HEK293 (cell line): ENCODE measurements around the gene TLX3.

Experiments used
- CTCF ChIA-PET: fragments of 350-600 bp; formaldehyde crosslinking; extraction: SDS; loops from one replicate; lab custom pipeline; 2021; ENCODE audit warnings: antibody characterized with exemption; lab: Yijun Ruan, JAX
- POLR2A ChIA-PET: fragments of 300-600 bp; formaldehyde crosslinking; extraction: SDS; loops from one replicate; lab custom pipeline; 2020; ENCODE audit warnings: antibody characterized with exemption, inconsistent platforms; lab: Yijun Ruan, JAX
- H3K27ac ChIP-seq: fragments of 200-500 bp; sonication (Bioruptor generic); 2 replicates; pipeline ENCODE4 v1.5.1; 2014; ENCODE audit warnings: low read depth, low read length, control low read depth, inconsistent platforms; ENCODE audit errors: extremely low read depth
- H3K36me3 ChIP-seq, 2 experiments: fragments of 200-500 bp in 1 of 2; sonication (Bioruptor generic) in 1 of 2; 1 replicate in 1 of 2; 2 replicates in 1 of 2; pipeline ENCODE4 v1.5.1; 2014 to 2017; ENCODE audit warnings: inconsistent platforms in 2 of 2, low read length in 2 of 2; ENCODE audit not compliant: control insufficient read depth in 2 of 2, insufficient read depth in 1 of 2
- H3K4me1 ChIP-seq: fragments of 200-500 bp; sonication (Bioruptor generic); 2 replicates; pipeline ENCODE4 v1.5.1; 2014; ENCODE audit warnings: mild to moderate bottlenecking, low read length, inconsistent platforms; ENCODE audit not compliant: control insufficient read depth, insufficient read depth
- H3K4me3 ChIP-seq: 2 replicates; pipeline ENCODE4 v1.5.1; 2011; ENCODE audit warnings: low read depth, mild to moderate bottlenecking, control low read depth, low read length, moderate library complexity
- H3K9me3 ChIP-seq: fragments of 200-500 bp; sonication (Bioruptor generic); 2 replicates; pipeline ENCODE4 v1.5.1; 2014; ENCODE audit warnings: low read depth, low read length, inconsistent platforms; ENCODE audit not compliant: control insufficient read depth, insufficient read depth
- GLI2 ChIP-seq: fragments of 450-650 bp; formaldehyde crosslinking; IDR thresholded peaks from 2 replicates; pipeline ENCODE4; 2017; ENCODE audit warnings: missing biosample characterization, missing genetic modification characterization, low read depth, borderline replicate concordance
- HOXD13 ChIP-seq: sonication (generic); formaldehyde crosslinking; IDR thresholded peaks from 2 replicates; pipeline ENCODE4 v1.8.0; 2022; ENCODE audit warnings: missing genetic modification reagents, borderline replicate concordance
- KLF16 ChIP-seq: fragments of 450-650 bp; formaldehyde crosslinking; IDR thresholded peaks from 2 replicates; pipeline ENCODE4 v1.5.1; 2017; ENCODE audit warnings: missing biosample characterization, missing genetic modification characterization
- PRDM4 ChIP-seq: fragments of 450-650 bp; formaldehyde crosslinking; IDR thresholded peaks from 2 replicates; pipeline ENCODE4 v1.5.1; 2017; ENCODE audit warnings: missing biosample characterization, missing genetic modification characterization
- ZBTB1 ChIP-seq: fragments of 450-650 bp; formaldehyde crosslinking; IDR thresholded peaks from 2 replicates; pipeline ENCODE4 v1.5.1; 2016; ENCODE audit warnings: missing biosample characterization, missing genetic modification characterization
- ZBTB7A ChIP-seq: fragments of 450-650 bp; formaldehyde crosslinking; IDR thresholded peaks from 2 replicates; pipeline ENCODE4 v1.5.1; 2016; ENCODE audit warnings: low read depth, missing biosample characterization, missing genetic modification characterization
- ZFHX2 ChIP-seq: fragments of 450-650 bp; formaldehyde crosslinking; conservative IDR thresholded peaks from 2 replicates; pipeline ENCODE4 v1.5.1; 2016; ENCODE audit warnings: missing biosample characterization, missing genetic modification characterization
- ZNF140 ChIP-seq: fragments of 450-650 bp; formaldehyde crosslinking; IDR thresholded peaks from 2 replicates; pipeline ENCODE4 v1.5.1; 2016; ENCODE audit warnings: missing biosample characterization, missing genetic modification characterization
- ZNF202 ChIP-seq: fragments of 450-650 bp; formaldehyde crosslinking; IDR thresholded peaks from 2 replicates; pipeline ENCODE4 v1.5.1; 2016; ENCODE audit warnings: missing biosample characterization, missing genetic modification characterization, borderline replicate concordance
- ZNF501 ChIP-seq: fragments of 450-650 bp; formaldehyde crosslinking; IDR thresholded peaks from 2 replicates; pipeline ENCODE4 v1.5.1; 2016; ENCODE audit warnings: missing biosample characterization, missing genetic modification characterization
- ZNF561 ChIP-seq: fragments of 450-650 bp; IDR thresholded peaks from 2 replicates; pipeline ENCODE4 v1.5.1; 2018; ENCODE audit warnings: missing biosample characterization, missing genetic modification characterization, borderline replicate concordance
- ZNF571 ChIP-seq: fragments of 450-650 bp; formaldehyde crosslinking; IDR thresholded peaks from 2 replicates; pipeline ENCODE4 v1.5.0; 2017; ENCODE audit warnings: missing biosample characterization, missing genetic modification characterization
- ZNF623 ChIP-seq: fragments of 450-650 bp; formaldehyde crosslinking; IDR thresholded peaks from 2 replicates; pipeline ENCODE4 v1.5.1; 2016; ENCODE audit warnings: missing biosample characterization, missing genetic modification characterization
- ZNF791 ChIP-seq: fragments of 450-650 bp; formaldehyde crosslinking; IDR thresholded peaks from 2 replicates; pipeline ENCODE4 v1.5.1; 2016; ENCODE audit warnings: missing biosample characterization, missing genetic modification characterization
- ZSCAN18 ChIP-seq: fragments of 450-650 bp; formaldehyde crosslinking; IDR thresholded peaks from 2 replicates; pipeline ENCODE4 v1.5.1; 2016; ENCODE audit warnings: missing biosample characterization, missing genetic modification characterization

Gene TLX3

GRCh38 chr5:171321447-171321846 lies 12.4 kb downstream of the TLX3 start:
- CTCF ChIA-PET = interaction anchor here (0.8 to 1.5 kb wide), 2 partner anchors 11 to 21 kb away, joined by 3 to 6 read pairs; no protein-coding TSS in a partner anchor
- no peaks in the 10 kb centered on the region for H3K4me1 ChIP-seq
- TF ChIP-seq ZNF623 (tag by site-specific recombination) (peak; percentile 51), ZNF791 (tag by site-specific recombination) (no peak)
- TF ChIP-seq, all 188 proteins: peak for 1
- POLR2A ChIA-PET = no interaction called here
- Histone ChIP-seq H3K9me3 (no peaks in the 10 kb centered on the region), H3K36me3 (no peaks in the 10 kb centered on the region), H3K27ac (no peak overlapping the region), H3K4me3 (no peak overlapping the region)

GRCh38 chr5:171322527-171322926 lies 13.5 kb downstream of the TLX3 start:
- Histone ChIP-seq H3K9me3 (no peaks in the 10 kb centered on the region), H3K4me1 (no peaks in the 10 kb centered on the region), H3K4me3 (no peak overlapping the region), H3K27ac (no peak overlapping the region), H3K36me3 (no peaks in the 10 kb centered on the region)
- ChIA-PET POLR2A (interaction anchor here (0.6 kb wide), 1 partner anchor 207 kb away, joined by 3 read pairs; no protein-coding TSS in a partner anchor), CTCF (interaction anchor here (1.0 to 1.7 kb wide), 3 partner anchors 14 to 27 kb away, joined by 3 to 6 read pairs (median 4); no protein-coding TSS in a partner anchor)
- TF ChIP-seq ZBTB1 (tag by site-specific recombination) = no peak

GRCh38 chr5:171323007-171323406 lies 14.0 kb downstream of the TLX3 start:
- CTCF ChIA-PET = interaction anchor here (0.7 to 1.7 kb wide), 4 partner anchors 13 to 585 kb away, joined by 3 to 6 read pairs (median 4); no protein-coding TSS in a partner anchor

More at GRCh38 chr5:171323007-171323406, 14.0 kb downstream of the TLX3 start:
- H3K36me3 ChIP-seq = no peaks in the 10 kb centered on the region
- H3K4me3 ChIP-seq = no peak overlapping the region
- H3K4me1 ChIP-seq = no peaks in the 10 kb centered on the region
- POLR2A ChIA-PET = interaction anchor here (0.6 to 1.0 kb wide), 2 partner anchors 14 to 207 kb away, joined by 3 to 4 read pairs; partner anchors contain the start of gene TLX3
- no peak overlapping the region for H3K27ac ChIP-seq
- H3K9me3 ChIP-seq = no peaks in the 10 kb centered on the region
- TF ChIP-seq ZNF140 (tag by site-specific recombination) (no peak), PRDM4 (tag by site-specific recombination) (no peak), ZNF501 (tag by site-specific recombination) (no peak), ZFHX2 (tag by site-specific recombination) (no peak), ZBTB7A (no peak), KLF16 (tag by site-specific recombination) (no peak), HOXD13 (CRISPR knock-in tag) (no peak), ZNF571 (tag by site-specific recombination) (no peak), ZNF561 (no peak), ZNF202 (tag by site-specific recombination) (no peak), GLI2 (tag by site-specific recombination) (no peak), ZSCAN18 (tag by site-specific recombination) (no peak)
